22Rv1 (cell line): ENCODE results near the gene STAMBP.

ENCODE experiments used
- H3K27ac ChIP-seq: fragments of 450-650 bp; 2 replicates; pipeline ENCODE4 v1.5.1; 2017
- ZFX ChIP-seq: fragments of 450-650 bp; IDR thresholded peaks from 2 replicates; pipeline ENCODE4 v1.6.1; 2017; ENCODE audit warnings: antibody characterized with exemption, borderline replicate concordance
- TF ChIP-seq, protein P1 (sequence below): fragments of 450-650 bp; IDR thresholded peaks from 2 replicates; pipeline ENCODE4 v1.5.1; 2017; ENCODE audit warnings: mild to moderate bottlenecking

Gene STAMBP

DNA sequence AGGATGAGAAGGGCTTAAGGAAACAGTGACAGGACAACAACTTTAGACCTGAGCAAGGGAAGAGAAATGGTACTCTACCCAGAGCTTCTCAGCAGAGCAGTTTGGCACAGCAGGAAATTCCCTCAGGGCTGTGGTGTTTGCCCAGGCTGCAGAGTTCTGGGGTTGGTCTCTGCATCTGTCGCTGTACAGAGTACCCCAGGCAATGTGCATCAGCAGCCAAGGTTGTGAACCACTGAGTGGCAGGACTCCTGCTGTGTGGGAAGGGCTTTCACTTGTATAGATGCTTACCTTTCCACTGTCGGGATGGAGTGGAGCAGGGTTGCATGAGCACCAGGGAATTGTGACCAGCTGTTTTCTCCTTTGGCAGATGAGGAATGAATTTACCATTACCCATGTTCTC, 21.2 kb downstream of the STAMBP start:
- H3K27ac ChIP-seq = no peak overlapping the region
- TF ChIP-seq, protein P1, sequence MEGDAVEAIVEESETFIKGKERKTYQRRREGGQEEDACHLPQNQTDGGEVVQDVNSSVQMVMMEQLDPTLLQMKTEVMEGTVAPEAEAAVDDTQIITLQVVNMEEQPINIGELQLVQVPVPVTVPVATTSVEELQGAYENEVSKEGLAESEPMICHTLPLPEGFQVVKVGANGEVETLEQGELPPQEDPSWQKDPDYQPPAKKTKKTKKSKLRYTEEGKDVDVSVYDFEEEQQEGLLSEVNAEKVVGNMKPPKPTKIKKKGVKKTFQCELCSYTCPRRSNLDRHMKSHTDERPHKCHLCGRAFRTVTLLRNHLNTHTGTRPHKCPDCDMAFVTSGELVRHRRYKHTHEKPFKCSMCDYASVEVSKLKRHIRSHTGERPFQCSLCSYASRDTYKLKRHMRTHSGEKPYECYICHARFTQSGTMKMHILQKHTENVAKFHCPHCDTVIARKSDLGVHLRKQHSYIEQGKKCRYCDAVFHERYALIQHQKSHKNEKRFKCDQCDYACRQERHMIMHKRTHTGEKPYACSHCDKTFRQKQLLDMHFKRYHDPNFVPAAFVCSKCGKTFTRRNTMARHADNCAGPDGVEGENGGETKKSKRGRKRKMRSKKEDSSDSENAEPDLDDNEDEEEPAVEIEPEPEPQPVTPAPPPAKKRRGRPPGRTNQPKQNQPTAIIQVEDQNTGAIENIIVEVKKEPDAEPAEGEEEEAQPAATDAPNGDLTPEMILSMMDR = no peak
- no peak for TF ChIP-seq ZFX

DNA sequence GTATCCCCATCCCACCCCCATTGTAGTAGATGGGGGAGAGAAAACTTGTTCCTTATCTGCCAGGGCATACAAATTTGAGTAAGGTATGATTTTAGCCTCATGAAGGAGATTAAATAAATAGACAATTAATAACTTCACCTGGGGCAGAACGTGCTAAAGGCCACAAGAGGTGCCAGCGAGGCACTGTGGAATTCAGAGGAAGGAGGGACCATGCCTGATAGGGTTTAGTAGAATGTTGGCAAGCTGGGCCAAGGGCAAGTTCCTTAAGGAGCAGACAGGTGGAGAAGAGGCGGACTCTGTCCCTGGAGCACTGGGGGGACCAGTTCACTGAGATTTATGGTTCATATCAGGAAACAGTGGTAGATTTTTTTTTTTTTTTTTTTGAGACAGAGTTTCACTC, 22.5 kb downstream of the STAMBP start:
- H3K27ac ChIP-seq = no peak overlapping the region
- TF ChIP-seq, protein P1 = peak; percentile 71
- TF ChIP-seq ZFX = no peak

DNA sequence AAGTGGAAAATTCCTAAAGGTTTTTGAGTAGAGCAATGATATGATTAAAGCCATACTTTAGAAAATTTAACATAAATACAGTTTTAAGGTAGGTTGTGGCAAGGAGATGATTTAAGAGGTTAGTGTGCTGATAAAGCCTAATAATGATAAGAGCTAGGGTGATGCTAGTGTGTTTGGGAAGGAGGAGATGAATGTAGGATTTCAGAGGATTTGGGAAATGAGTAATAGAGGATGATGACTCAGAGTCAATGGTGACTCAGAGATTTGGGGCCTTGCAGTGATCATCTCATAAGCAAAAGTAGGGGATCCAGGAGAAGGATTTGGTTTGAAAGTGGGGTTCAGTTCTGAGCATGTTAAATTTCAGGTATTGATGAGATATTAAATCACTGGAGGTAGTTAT, 23.3 kb downstream of the STAMBP start:
- TF ChIP-seq, protein P1 = no peak
- no peak for TF ChIP-seq ZFX
- H3K27ac ChIP-seq = no peak overlapping the region

DNA sequence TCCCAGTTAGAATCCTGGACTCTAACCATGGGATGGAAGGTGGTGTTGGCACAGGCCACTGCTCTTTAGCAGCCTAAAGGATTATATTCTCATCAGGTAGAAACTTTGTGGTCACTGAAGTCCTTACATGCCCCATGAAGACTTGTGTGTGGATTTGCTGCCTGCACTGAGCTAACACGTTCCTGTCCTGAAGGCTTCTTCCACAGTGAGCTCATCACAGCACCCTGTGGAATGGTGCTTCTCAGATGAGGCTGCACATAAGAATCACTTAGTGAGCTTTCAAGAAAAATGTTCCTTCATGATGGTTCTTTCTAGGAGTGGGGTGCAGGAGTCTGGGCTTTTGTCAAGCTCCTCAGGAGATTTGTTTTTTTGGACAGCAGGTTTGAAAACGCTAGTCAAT, 26.8 kb downstream of the STAMBP start:
- no peak for TF ChIP-seq ZFX
- TF ChIP-seq, protein P1 = no peak
- H3K27ac ChIP-seq = no peak overlapping the region

DNA sequence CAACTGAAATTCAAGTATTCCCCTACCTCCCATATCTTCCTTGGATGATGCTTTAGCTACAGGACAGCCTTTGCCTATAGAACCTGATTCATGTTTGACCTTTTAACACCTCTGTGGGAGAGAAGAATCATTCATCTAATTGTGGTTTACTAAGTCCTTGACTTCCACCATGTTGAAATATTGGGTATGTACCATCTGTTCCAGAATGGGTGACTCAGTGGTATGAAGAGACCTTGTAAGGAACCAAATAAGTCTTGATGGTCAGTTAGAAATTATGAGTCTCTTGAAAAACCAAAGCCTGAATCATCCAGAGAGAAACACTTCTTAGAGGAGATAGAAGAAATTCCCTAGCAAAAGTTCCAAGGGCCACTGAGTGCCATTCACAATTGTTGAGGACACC, 27.5 kb downstream of the STAMBP start:
- no peak for TF ChIP-seq ZFX
- TF ChIP-seq, protein P1 = no peak
- H3K27ac ChIP-seq = no peak overlapping the region

DNA sequence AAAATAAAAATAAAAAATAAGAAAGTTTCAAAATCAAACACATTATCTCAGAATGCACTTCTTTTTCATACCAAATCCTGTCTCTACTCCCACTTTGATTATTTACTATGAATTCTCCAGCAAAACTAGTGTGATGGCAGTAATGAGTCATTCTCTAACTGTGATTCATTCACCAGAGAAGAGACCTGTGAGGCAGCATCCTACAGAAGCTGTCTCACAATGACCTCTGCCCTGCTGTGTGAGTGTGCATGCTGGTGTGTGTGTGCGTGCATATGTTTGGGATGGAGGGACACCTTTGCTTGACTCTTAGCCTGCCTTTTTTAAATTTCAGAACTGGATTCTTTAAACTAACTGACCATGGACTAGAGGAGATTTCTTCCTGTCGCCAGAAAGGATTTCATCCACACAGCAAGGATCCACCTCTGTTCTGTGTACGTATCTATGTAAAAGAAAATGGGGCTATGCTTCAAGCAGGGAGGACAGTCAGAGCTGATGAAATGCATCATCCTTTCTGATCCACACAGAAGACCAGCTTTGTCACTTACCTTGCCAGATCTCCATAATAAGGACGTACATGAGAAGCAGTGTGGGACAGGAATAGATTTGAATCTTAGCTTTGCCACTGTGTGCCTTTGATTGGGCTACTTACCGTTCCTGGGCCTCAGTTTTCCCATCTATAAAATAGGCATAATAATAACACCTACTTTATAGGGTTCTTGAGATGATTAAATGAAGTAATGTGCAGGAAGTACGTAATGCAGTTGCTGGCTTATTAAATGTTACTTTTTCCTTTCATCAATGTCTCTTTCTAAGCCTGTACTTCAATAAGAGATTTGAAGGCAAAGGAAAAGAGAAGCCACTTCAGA, 31.2 kb downstream of the STAMBP start:
- no peak overlapping the region for H3K27ac ChIP-seq
- TF ChIP-seq, protein P1 = no peak
- no peak for TF ChIP-seq ZFX

DNA sequence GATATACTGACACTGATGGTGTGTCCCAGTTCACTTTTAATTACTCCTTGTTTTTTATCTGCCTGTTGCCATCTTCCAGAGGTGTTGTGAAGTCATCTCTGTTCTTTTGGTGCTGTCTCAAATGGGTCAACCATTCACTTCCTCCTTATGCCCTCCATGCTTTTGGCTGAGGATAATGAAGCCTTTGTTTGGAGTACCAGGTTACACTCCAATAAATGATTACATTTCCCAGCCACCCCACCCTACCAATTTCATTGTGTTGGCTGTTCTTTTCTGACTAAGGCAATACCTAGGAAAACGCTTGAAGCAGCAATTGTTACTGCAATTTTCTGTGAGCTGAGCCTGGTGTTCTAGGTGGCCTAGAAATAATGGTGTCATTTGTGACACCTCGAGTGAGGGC, 34.2 kb downstream of the STAMBP start:
- no peak for TF ChIP-seq ZFX
- TF ChIP-seq, protein P1 = no peak

More for the DNA sequence above, 34.2 kb downstream of the STAMBP start:
- H3K27ac ChIP-seq = no peak overlapping the region
